HepG2 (cell line): ENCODE measurements around the gene SH2D6.

Source experiments
- ATF4 ChIP-seq, 2 experiments: fragments of 450-650 bp in 1 of 2; sonication (generic) in 1 of 2; formaldehyde crosslinking; IDR thresholded peaks; 2 replicates each; pipeline versions ENCODE4 v1.5.0 to v1.8.0; 2020 to 2022; ENCODE audit warnings: mild to moderate bottlenecking in 1 of 2, missing genetic modification reagents in 1 of 2
- ETV6 ChIP-seq: sonication (generic); formaldehyde crosslinking; conservative IDR thresholded peaks from 2 replicates; pipeline ENCODE4 v1.4.0; 2020; ENCODE audit warnings: missing genetic modification reagents
- GATAD2A ChIP-seq: IDR thresholded peaks from 2 replicates; pipeline ENCODE4 v1.6.1; 2016
- HOXA9 ChIP-seq: sonication (generic); formaldehyde crosslinking; IDR thresholded peaks from 2 replicates; pipeline ENCODE4 v1.8.1; 2022; ENCODE audit warnings: missing genetic modification reagents, mild to moderate bottlenecking, moderate library complexity, borderline replicate concordance
- JUNB ChIP-seq: sonication (generic); formaldehyde crosslinking; IDR thresholded peaks from 2 replicates; pipeline ENCODE4 v1.8.0; 2022; ENCODE audit warnings: missing genetic modification reagents, mild to moderate bottlenecking, borderline replicate concordance
- POLR2AphosphoS5 ChIP-seq: IDR thresholded peaks from 2 replicates; pipeline ENCODE4 v1.6.1; 2012; ENCODE audit warnings: low read depth, low read length
- RBFOX2 ChIP-seq: fragments of 200-400 bp; formaldehyde crosslinking; IDR thresholded peaks from 2 replicates; pipeline ENCODE4 v1.6.1; 2017; ENCODE audit warnings: low read depth, mild to moderate bottlenecking, low read length
- SMC3 ChIP-seq: IDR thresholded peaks from 2 replicates; pipeline ENCODE4 v1.6.1; 2011; ENCODE audit warnings: low read length, improper control_type of control experiment
- TFAP4 ChIP-seq: sonication (generic); IDR thresholded peaks from 2 replicates; pipeline ENCODE4 v1.6.1; 2016; ENCODE audit warnings: low read depth, borderline replicate concordance
- ZSCAN22 ChIP-seq: sonication (generic); formaldehyde crosslinking; IDR thresholded peaks from 2 replicates; pipeline ENCODE4 v1.4.0; 2020; ENCODE audit warnings: mild to moderate bottlenecking, missing genetic modification reagents

- TF ChIP-seq SMC3 (no peak), POLR2AphosphoS5 (no peak), GATAD2A (CRISPR knock-in tag) (no peak), TFAP4 (no peak), HOXA9 (CRISPR knock-in tag) (no peak), JUNB (CRISPR knock-in tag) (no peak), ETV6 (CRISPR knock-in tag) (no peak), ZSCAN22 (CRISPR knock-in tag) (no peak), RBFOX2 (no peak), ATF4 (CRISPR knock-in tag; IDR thresholded peaks at IDR 0.05) (no peak)
Observed at GRCh38 chr2:85422072-85422457, 3.6 kb downstream of the SH2D6 start.
